Measurements from ENCODE around the gene DYNC2I2.
A peak's percentile ranks its signal among the peaks of the same experiment; 100 is the strongest.
"Not testable (repeated sequence)": the region's sequence is repeated elsewhere in the genome, so short reads cannot be mapped to it uniquely, and the experiment has no call there.

Gene DYNC2I2

GRCh38 chr9:128693738-128694137, 37.1 kb upstream of the DYNC2I2 start:
- Mint-ChIP-seq H3K27ac (peak overlapping the region; percentile 78), H3K36me3 (peaks cover 48% of the 10 kb centered on the region), H3K4me1 (peaks cover 19% of the 10 kb centered on the region)
- H3K4me3 Mint-ChIP-seq, H3K27me3 Mint-ChIP-seq, DNase-seq, H3K9me3 Mint-ChIP-seq: not testable (repeated sequence)
- CTCF ChIA-PET: interaction anchor here (0.6 to 1.5 kb wide), 2 partner anchors 9 to 39 kb away, joined by 3 to 4 read pairs; partner anchors contain the start of gene PKN3

DNA sequence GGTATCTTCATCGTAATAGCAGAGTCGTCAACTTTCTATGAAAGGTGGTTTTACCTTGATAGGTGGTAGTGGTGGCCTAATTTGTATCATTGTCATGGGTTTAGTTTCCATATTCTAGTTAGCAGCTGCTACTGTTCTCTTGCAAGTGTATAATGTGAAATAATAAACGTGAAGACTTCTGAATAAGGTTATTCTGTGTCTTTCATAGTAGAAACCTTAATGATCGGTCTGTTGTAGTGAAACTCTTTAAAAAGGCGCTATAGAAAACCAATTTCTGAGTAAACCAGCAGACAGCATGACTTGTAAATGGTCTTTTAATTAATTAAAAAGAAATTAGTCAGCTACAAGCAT, 34.0 kb upstream of the DYNC2I2 start:
- CTCF ChIA-PET: interaction anchor here (0.9 kb wide), 1 partner anchor 11 kb away, joined by 3 read pairs; the partner anchor contains the start of gene PKN3
- H3K36me3 Mint-ChIP-seq: peaks cover 36% of the 10 kb centered on the region
- no peak for DNase-seq
- H3K4me3 Mint-ChIP-seq: peak overlapping the region; percentile 100
- no peaks in the 10 kb centered on the region for H3K9me3 Mint-ChIP-seq
- H3K27me3 Mint-ChIP-seq: no peaks in the 10 kb centered on the region
- peak overlapping the region; percentile 97 for H3K27ac Mint-ChIP-seq
- H3K4me1 Mint-ChIP-seq: peaks cover 48% of the 10 kb centered on the region

DNA sequence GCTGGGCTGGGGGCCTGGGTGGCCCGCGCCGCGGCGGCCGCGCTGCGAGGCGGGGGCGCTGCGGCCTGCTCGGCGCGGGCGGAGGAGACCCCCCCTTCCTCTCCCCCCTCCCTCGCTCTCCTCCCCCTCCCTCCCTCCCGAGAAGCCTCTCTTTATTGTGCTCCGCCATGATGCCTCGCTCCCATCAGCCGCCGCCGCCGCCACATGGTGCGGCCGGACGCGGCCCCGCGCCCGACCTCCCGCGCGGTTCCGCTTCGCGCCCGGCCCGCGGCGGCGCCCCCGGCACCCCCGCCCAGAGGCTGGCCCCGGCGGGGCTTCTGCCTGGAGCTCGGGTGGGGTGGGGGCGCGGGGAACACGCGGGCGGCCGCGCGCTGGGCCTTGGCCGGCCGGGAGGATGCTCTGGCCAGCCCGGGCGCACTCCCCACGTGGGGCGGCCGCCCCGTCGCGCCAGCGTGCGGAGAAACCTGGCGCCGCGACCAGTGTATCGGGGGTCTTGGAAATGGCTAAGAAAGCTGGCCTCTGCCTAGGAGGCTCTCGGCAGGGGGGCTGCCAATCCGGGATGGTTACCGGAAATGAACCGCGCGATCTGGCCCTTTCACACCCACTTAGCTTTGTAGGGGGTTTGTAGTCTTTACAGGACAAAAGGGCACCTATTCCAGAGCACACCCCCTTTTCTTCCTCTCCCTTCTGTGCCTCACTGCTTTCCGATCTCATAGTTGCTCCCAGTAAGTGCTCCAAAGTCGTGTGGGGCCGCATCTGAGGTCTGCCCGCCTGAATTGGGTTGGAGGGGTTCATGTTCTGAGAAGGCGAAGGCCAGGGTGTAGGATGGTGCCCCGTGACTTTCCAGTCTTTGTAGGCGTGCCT, 33.4 kb upstream of the DYNC2I2 start:
- peak; percentile 71 for DNase-seq
- Mint-ChIP-seq H3K4me3 (peak overlapping the region; percentile 100), H3K9me3 (no peaks in the 10 kb centered on the region), H3K36me3 (peaks cover 33% of the 10 kb centered on the region), H3K27ac (peak overlapping the region; percentile 97), H3K4me1 (peaks cover 54% of the 10 kb centered on the region), H3K27me3 (no peaks in the 10 kb centered on the region)
- CTCF ChIA-PET: interaction anchor here (0.9 kb wide), 1 partner anchor 12 kb away, joined by 3 read pairs; the partner anchor contains the start of gene PKN3

DNA sequence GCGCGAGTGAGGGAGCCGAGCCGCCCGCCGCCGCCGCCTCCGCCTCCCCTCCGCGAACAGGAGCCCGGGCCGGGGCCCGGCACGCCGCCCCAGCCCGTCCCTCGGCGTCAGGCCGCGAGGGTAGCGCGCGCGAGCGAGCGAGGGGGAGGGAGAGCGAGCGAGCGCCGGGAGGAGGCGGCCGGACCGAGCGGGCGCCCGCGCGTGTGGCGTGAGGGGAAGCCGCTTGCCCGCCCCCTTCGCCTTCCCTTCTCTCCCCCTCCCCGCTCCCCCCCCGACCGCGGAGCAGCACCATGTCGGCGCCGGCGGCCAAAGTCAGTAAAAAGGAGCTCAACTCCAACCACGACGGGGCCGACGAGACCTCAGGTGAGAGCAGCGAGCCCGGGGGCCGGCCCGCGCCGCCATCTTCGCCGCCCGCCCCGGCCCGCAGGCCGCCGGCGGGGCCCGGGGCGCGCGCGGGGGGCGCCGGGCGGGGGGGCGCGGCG, 32.7 kb upstream of the DYNC2I2 start:
- CTCF ChIA-PET: no interaction called here
- peaks cover 61% of the 10 kb centered on the region for H3K4me1 Mint-ChIP-seq
- H3K9me3 Mint-ChIP-seq: no peaks in the 10 kb centered on the region
- peak overlapping the region; percentile 64 for H3K4me3 Mint-ChIP-seq
- H3K27ac Mint-ChIP-seq: peak overlapping the region; percentile 83
- no peak for DNase-seq
- H3K27me3 Mint-ChIP-seq: no peaks in the 10 kb centered on the region
- H3K36me3 Mint-ChIP-seq: peaks cover 27% of the 10 kb centered on the region

- DNase-seq: peak; percentile 93
Measured at GRCh38 chr9:128688501-128689292, 32.0 kb upstream of the DYNC2I2 start, which contains the start of gene SET. TSS of gene SET (plus strand) at chr9:128689222. CDS start at chr9:128689583, 361 bp downstream.

GRCh38 chr9:128687453-128687852, 30.8 kb upstream of the DYNC2I2 start:
- H3K9me3 Mint-ChIP-seq: no peaks in the 10 kb centered on the region
- peaks cover 66% of the 10 kb centered on the region for H3K4me1 Mint-ChIP-seq
- H3K27me3 Mint-ChIP-seq: no peaks in the 10 kb centered on the region
- CTCF ChIA-PET: no interaction called here
- H3K27ac Mint-ChIP-seq: peak overlapping the region; percentile 99
- H3K36me3 Mint-ChIP-seq: peaks cover 19% of the 10 kb centered on the region
- peak; percentile 18 for DNase-seq
- no peak overlapping the region for H3K4me3 Mint-ChIP-seq

More at GRCh38 chr9:128688501-128689292, 32.0 kb upstream of the DYNC2I2 start, which contains the start of gene SET:
- Mint-ChIP-seq H3K27ac (peak within 1 kb of the TSS; percentile 99), H3K4me3 (peak within 1 kb of the TSS; percentile 79), H3K9me3 (no peaks in the 10 kb centered on the region), H3K36me3 (peaks cover 26% of the 10 kb centered on the region), H3K27me3 (no peaks in the 10 kb centered on the region), H3K4me1 (peaks cover 63% of the 10 kb centered on the region)
- CTCF ChIA-PET: no interaction called here

GRCh38 chr9:128685636-128686489, 29.2 kb upstream of the DYNC2I2 start:
- Mint-ChIP-seq H3K4me1 (peaks cover 59% of the 10 kb centered on the region), H3K36me3 (peaks cover 12% of the 10 kb centered on the region), H3K27ac (peak overlapping the region; percentile 99), H3K4me3 (peak overlapping the region; percentile 91), H3K9me3 (no peaks in the 10 kb centered on the region), H3K27me3 (no peaks in the 10 kb centered on the region)
- CTCF ChIA-PET: no interaction called here
- peak; percentile 71 for DNase-seq

DNA sequence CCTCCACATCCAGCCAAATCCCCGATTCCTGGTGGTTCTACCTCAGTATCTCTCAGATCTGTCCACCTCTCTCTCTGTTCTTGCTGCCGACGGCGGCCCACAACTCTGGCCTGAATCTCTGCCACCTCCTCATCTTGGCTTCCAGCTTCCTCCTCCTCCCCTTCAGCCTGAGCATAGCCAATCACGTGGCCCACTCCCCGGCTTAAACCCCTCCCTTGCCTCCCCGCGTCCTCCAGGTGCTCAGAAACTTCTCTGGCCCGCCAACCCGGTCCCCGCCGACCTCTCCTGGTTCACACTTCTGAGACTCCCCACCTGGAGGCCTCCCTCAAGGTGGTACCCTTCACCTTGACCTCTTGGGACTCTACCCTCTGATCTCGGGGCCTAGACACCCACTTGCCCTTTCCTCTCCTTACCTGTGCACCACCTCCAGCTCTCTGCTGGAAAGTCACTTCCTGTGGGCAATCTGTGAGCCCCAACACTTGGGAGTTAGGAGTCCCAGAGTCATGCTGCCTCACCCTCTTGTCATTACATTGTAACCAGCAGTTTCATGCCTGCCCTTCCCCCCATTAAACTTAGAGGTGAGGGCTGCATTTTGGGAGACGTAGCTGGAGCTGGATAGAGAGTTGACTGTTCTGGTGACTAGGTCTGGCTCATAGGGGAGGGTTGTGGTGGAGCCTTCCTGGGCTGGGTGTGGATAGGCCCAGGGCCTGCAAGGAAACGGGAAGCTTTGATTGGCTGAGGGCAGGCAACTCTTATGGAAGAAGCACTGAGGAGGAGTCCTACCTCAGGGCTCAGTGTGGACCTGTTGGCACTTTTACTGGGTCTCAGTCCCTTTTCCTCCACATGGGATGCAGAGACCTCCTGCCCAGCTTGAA, 27.9 kb upstream of the DYNC2I2 start:
- Mint-ChIP-seq H3K27ac (peak overlapping the region; percentile 99), H3K27me3 (no peaks in the 10 kb centered on the region), H3K36me3 (peaks cover 7% of the 10 kb centered on the region), H3K4me1 (peaks cover 59% of the 10 kb centered on the region), H3K9me3 (no peaks in the 10 kb centered on the region), H3K4me3 (peak overlapping the region; percentile 91)
- DNase-seq: peak; percentile 90
- CTCF ChIA-PET: interaction anchor here (0.7 kb wide), 1 partner anchor 46 kb away, joined by 3 read pairs; no protein-coding TSS in a partner anchor

DNA sequence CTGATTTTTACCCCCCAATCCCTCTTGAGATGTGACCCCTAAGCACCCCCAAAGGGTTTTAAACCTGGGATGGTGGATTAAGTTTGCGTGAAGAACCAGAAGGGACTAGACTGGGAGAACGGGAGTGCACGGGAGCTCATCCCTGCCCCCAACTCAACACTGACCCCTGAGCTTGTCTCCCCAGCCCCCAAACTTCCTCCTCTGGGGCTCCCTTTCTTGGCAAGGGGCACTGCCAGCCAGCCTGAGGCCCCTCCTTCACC, 27.3 kb upstream of the DYNC2I2 start:
- Mint-ChIP-seq H3K27ac (peak overlapping the region; percentile 99), H3K36me3 (peaks cover 7% of the 10 kb centered on the region), H3K4me1 (peaks cover 59% of the 10 kb centered on the region), H3K4me3 (peak overlapping the region; percentile 91), H3K27me3 (no peaks in the 10 kb centered on the region), H3K9me3 (no peaks in the 10 kb centered on the region)
- DNase-seq: no peak
- CTCF ChIA-PET: no interaction called here

DNA sequence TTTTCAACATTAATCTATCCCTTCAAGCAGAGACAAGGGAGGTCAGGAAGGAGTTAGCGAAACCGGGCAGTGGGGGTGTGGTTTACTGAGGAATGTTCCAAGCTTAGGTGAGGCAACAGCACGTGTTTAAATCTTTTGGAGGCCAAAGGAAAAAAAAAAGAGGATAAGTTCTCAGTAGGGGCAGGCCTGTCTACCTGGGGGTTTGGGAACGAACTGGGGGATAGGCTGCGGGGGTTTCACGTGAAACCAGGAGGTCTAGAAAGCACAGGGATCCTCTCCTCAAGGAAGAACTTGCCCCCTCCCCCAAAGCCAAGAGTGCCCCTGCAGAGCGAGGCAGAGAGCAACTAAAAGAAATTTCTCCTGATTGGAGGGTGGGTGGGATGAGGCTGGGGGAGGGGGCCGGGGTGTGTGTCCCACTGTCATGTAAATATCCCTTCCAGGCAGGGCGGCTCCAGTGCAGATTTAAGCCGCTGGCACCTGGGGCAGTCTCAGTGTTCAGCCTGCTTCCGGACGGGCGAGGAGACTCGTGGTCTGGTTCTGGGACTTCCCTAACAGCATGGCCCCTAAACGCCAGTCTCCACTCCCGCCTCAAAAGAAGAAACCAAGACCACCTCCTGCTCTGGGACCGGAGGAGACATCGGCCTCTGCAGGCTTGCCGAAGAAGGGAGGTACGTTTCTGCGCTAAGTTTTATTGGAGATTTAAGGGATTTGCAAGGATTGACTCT, 26.9 kb upstream of the DYNC2I2 start:
- no peaks in the 10 kb centered on the region for H3K9me3 Mint-ChIP-seq
- peaks cover 59% of the 10 kb centered on the region for H3K4me1 Mint-ChIP-seq
- H3K4me3 Mint-ChIP-seq: peak overlapping the region; percentile 91
- peak overlapping the region; percentile 99 for H3K27ac Mint-ChIP-seq
- CTCF ChIA-PET: no interaction called here
- peaks cover 7% of the 10 kb centered on the region for H3K36me3 Mint-ChIP-seq
- peak; percentile 51 for DNase-seq
- no peaks in the 10 kb centered on the region for H3K27me3 Mint-ChIP-seq

DNA sequence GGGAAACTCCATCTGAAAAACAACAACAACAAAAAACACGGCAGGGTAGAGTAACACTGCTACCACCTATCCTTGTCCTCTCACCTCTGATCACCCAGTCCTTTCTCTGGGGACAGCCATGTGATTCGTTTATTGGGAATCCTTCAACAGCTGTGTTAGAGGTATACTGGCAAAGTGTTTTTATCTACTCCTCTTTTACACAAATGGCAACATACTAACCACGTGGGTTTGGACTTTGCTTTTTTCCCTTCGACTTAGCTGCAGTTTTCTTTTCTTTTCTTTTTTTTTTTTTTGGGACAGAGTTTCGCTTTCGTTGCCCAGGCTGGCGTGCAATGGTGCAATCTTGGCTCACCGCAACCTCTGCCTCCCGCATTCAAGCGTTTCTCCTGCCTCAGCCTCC, 21.1 kb upstream of the DYNC2I2 start:
- H3K36me3 Mint-ChIP-seq: peaks cover 12% of the 10 kb centered on the region
- H3K4me1 Mint-ChIP-seq: peaks cover 4% of the 10 kb centered on the region
- H3K27me3 Mint-ChIP-seq: no peaks in the 10 kb centered on the region
- no peak overlapping the region for H3K27ac Mint-ChIP-seq
- no peak overlapping the region for H3K4me3 Mint-ChIP-seq
- CTCF ChIA-PET: no interaction called here
- no peaks in the 10 kb centered on the region for H3K9me3 Mint-ChIP-seq
- no peak for DNase-seq

DNA sequence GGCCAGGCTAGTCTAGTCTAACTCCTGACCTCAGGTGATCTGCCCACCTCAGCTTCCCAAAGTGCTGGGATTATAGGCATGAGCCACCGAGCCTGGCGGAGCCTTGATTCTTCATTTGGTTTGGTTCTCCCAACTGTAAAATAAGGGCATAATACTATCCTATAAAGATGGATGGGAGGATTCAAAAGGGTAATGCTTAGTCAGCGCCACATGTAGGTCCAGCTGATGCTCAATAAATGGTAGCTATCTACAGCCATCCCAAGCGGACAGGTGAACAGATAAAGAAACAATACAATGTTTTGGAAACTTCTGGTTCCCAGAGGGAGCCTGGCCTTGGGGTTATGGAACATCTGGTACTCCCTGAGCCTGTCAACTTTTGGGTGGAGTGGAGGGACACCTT, 18.7 kb upstream of the DYNC2I2 start:
- Mint-ChIP-seq H3K27me3 (no peaks in the 10 kb centered on the region), H3K4me1 (no peaks in the 10 kb centered on the region), H3K36me3 (peaks cover 8% of the 10 kb centered on the region), H3K27ac (no peak overlapping the region), H3K4me3 (no peak overlapping the region), H3K9me3 (no peaks in the 10 kb centered on the region)
- CTCF ChIA-PET: interaction anchor here (0.7 to 1.1 kb wide), 2 partner anchors 32 to 237 kb away, joined by 3 to 4 read pairs; no protein-coding TSS in a partner anchor
- DNase-seq: no peak

All from activated naive CD4-positive, alpha-beta T cell treated with anti-CD3 and anti-CD28 coated beads, Interleukin-2, amount 10 ng/mL, durations not matched to agents 7 days and 5 days (primary cell).